Caco-2 (cell line): ENCODE measurements around the gene BMAL1. TPM values are rescaled to one million over a fixed set of nuclear protein-coding genes. Genes with fewer than 3 reads are reported as not detected.

Experiments
- BruUV-seq: library from RNA; stranded (reverse); fragments of 400-500 nt; replicated peaks from 2 replicates; lab custom pipeline; 2021; lab: Mats Ljungman, UMichigan
- CTCF ChIA-PET: fragments of 300-600 bp; sonication (Branson Sonifier 250); formaldehyde crosslinking; loops from one replicate; lab custom pipeline; 2022; ENCODE audit warnings: antibody characterized with exemption; lab: Charles Lee
- POLR2A ChIA-PET: fragments of 300-600 bp; sonication (Branson Sonifier 250); formaldehyde crosslinking; loops from one replicate; lab custom pipeline; 2022; ENCODE audit warnings: antibody characterized with exemption; lab: Charles Lee
- DNase-seq, 2 experiments: peaks; one replicate each; pipeline versions ENCODE4 v3.0.0 to v3.0.0-alpha.2; 2020 to 2022
- H3K27me3 ChIP-seq: replicated peaks from 2 replicates; pipeline ENCODE4 v1.6.0; 2011; ENCODE audit warnings: low read length; ENCODE audit not compliant: control insufficient read depth, insufficient read depth
- H3K36me3 ChIP-seq: 2 replicates; pipeline ENCODE4 v1.5.1; 2011; ENCODE audit warnings: low read length; ENCODE audit not compliant: control insufficient read depth, insufficient read depth
- H3K4me1 ChIP-seq: fragments of 250-450 bp; sonication (Bioruptor Pico); 2 replicates; pipeline ENCODE4 v1.5.1; 2020; ENCODE audit warnings: mild to moderate bottlenecking
- H3K4me3 ChIP-seq: 2 replicates; pipeline ENCODE4 v1.5.1; 2011; ENCODE audit warnings: low read depth, mild to moderate bottlenecking, control low read depth, low read length
- H3K9me3 ChIP-seq: fragments of 250-450 bp; sonication (Bioruptor Pico); 2 replicates; pipeline ENCODE4 v1.5.1; 2020; ENCODE audit warnings: mild to moderate bottlenecking, moderate library complexity
- H3K27ac Mint-ChIP-seq: one replicate; pipeline ENCODE4 v1.8.0; 2022; ENCODE audit warnings: mixed read lengths; ENCODE audit not compliant: unreplicated experiment
- H3K27me3 Mint-ChIP-seq: one replicate; pipeline ENCODE4 v1.8.0; 2022; ENCODE audit warnings: mixed read lengths; ENCODE audit not compliant: insufficient read depth, unreplicated experiment
- H3K36me3 Mint-ChIP-seq: one replicate; pipeline ENCODE4 v1.8.0; 2022; ENCODE audit warnings: mild to moderate bottlenecking, mixed read lengths; ENCODE audit not compliant: insufficient read depth, unreplicated experiment
- H3K4me1 Mint-ChIP-seq: one replicate; pipeline ENCODE4 v1.8.0; 2022; ENCODE audit warnings: low read depth, mixed read lengths; ENCODE audit not compliant: unreplicated experiment
- H3K4me3 Mint-ChIP-seq: one replicate; pipeline ENCODE4 v1.8.0; 2022; ENCODE audit warnings: mild to moderate bottlenecking, moderate library complexity, mixed read lengths; ENCODE audit not compliant: unreplicated experiment
- H3K9me3 Mint-ChIP-seq: one replicate; pipeline ENCODE4 v1.8.0; 2022; ENCODE audit warnings: mixed read lengths; ENCODE audit not compliant: unreplicated experiment
- CTCF ChIP-seq, 2 experiments: fragments of 200-600 bp in 1 of 2; IDR thresholded peaks; 1 replicate in 1 of 2; 2 replicates in 1 of 2; pipeline versions ENCODE4 v1.5.1 to v1.8.0; 2011 to 2022; ENCODE audit warnings: antibody characterized with exemption in 1 of 2, control low read depth in 1 of 2, inconsistent platforms in 1 of 2, low read depth in 1 of 2, low read length in 1 of 2, mild to moderate bottlenecking in 1 of 2, moderate library complexity in 1 of 2; ENCODE audit not compliant: insufficient read depth in 1 of 2, severe bottlenecking in 1 of 2, unreplicated experiment in 1 of 2
- intact Hi-C: fragments of 100-400 bp; cut with micrococcal nuclease; formaldehyde crosslinking; loops from one replicate; pipeline ENCODE4 v1.10.0; 2022; ENCODE audit not compliant: unreplicated experiment
- total RNA-seq: library from RNA; stranded (reverse); gene quantifications from 2 replicates; pipeline ENCODE4 v1.2.3, GENCODE V29; 2022

BMAL1 gene
- total RNA-seq, 1 experiment from 2014 or later: 17.9 TPM

GRCh38 chr11:13242564-13242963 is 35.0 kb upstream of the BMAL1 start:
- no peak for TF ChIP-seq CTCF (IDR thresholded peaks at IDR 0.05; ENCODE audit: insufficient read depth in 1 of 2, low read depth in 1 of 2, low read length in 1 of 2, severe bottlenecking in 1 of 2, unreplicated experiment in 1 of 2)
- H3K4me3 ChIP-seq: no peak overlapping the region
- H3K27me3 Mint-ChIP-seq: peaks cover 16% of the 10 kb centered on the region
- intact Hi-C loops: no loop called here
- H3K36me3 Mint-ChIP-seq: no peaks in the 10 kb centered on the region
- BruUV-seq: no TSS peak
- no peaks in the 10 kb centered on the region for H3K9me3 ChIP-seq
- no peak overlapping the region for H3K27ac Mint-ChIP-seq
- ChIA-PET POLR2A (no interaction called here), CTCF (no interaction called here)
- no peaks in the 10 kb centered on the region for H3K4me1 ChIP-seq
- no peak for DNase-seq
- no peaks in the 10 kb centered on the region for H3K9me3 Mint-ChIP-seq
- no peaks in the 10 kb centered on the region for H3K4me1 Mint-ChIP-seq
- H3K36me3 ChIP-seq: no peaks in the 10 kb centered on the region
- H3K27me3 ChIP-seq: no peaks in the 10 kb centered on the region
- H3K4me3 Mint-ChIP-seq: no peak overlapping the region

DNA sequence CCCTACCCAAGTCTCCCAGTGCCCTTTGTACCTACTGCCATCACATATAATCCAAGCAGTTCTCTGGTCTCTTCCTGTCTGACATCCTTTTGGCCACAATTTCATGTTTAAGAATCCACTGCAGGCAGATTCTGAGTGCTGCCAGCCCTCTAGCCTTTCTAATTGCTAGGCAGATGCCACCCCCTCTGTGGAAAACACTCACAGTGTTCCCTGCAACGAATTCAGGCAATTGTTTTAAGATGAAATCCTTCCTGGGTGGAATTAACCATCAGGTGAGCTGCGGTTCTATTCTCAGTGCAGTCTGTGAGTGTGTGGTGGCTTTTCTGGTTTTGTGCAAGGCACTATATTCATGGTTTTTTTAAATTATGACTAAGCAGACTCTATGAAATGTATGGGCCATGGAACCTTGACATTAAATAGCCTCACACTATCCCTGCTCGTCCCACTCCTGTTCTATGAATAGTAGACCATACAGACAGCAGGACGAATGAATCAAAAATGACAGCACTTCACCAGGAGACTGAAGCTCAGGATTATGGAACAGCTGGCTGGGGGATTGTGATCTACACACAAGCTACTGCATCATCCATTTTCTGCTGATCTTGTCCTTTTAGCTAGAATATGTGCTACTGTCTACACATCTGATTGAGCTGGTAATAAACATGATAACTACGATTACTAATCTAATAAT is 29.8 kb upstream of the BMAL1 start:
- intact Hi-C loops: no loop called here
- H3K27ac Mint-ChIP-seq: no peak overlapping the region
- DNase-seq: no peak
- no peaks in the 10 kb centered on the region for H3K4me1 Mint-ChIP-seq
- no peaks in the 10 kb centered on the region for H3K36me3 Mint-ChIP-seq
- Histone ChIP-seq H3K9me3 (no peaks in the 10 kb centered on the region), H3K4me3 (no peak overlapping the region), H3K36me3 (no peaks in the 10 kb centered on the region), H3K4me1 (no peaks in the 10 kb centered on the region), H3K27me3 (no peaks in the 10 kb centered on the region)
- peaks cover 15% of the 10 kb centered on the region for H3K27me3 Mint-ChIP-seq
- ChIA-PET CTCF (interaction anchor here (0.6 kb wide), 1 partner anchor 654 kb away, joined by 3 read pairs; no protein-coding TSS in a partner anchor), POLR2A (no interaction called here)
- H3K4me3 Mint-ChIP-seq: no peak overlapping the region
- no peaks in the 10 kb centered on the region for H3K9me3 Mint-ChIP-seq
- TF ChIP-seq CTCF (IDR thresholded peaks at IDR 0.05; ENCODE audit: insufficient read depth in 1 of 2, low read depth in 1 of 2, low read length in 1 of 2, severe bottlenecking in 1 of 2, unreplicated experiment in 1 of 2): no peak
- no TSS peak for BruUV-seq

DNA sequence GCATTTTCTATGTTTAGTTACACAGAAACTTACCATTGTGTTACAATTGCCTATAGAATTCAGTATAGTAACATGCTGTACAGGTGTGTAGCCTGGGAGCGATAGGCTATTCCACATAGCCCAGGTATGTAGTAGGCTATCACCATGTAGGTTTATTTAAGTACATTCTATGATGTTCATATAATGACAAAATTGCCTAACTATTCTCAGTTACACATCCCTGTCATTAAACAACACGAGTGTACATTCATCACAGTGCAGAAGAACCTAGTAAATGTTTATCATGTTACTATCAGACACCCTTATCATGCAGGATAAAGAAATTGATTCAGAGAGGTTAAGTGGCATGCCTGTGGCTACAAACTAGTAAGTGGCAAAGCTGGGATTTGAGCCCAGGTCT is 28.4 kb upstream of the BMAL1 start:
- Mint-ChIP-seq H3K4me1 (no peaks in the 10 kb centered on the region), H3K36me3 (no peaks in the 10 kb centered on the region), H3K9me3 (no peaks in the 10 kb centered on the region), H3K27ac (no peak overlapping the region), H3K4me3 (no peak overlapping the region), H3K27me3 (peaks cover 15% of the 10 kb centered on the region)
- POLR2A ChIA-PET: no interaction called here
- intact Hi-C loops: no loop called here
- no peak for TF ChIP-seq CTCF (IDR thresholded peaks at IDR 0.05; ENCODE audit: insufficient read depth in 1 of 2, low read depth in 1 of 2, low read length in 1 of 2, severe bottlenecking in 1 of 2, unreplicated experiment in 1 of 2)
- BruUV-seq: no TSS peak
- no peak for DNase-seq
- CTCF ChIA-PET: no interaction called here
- Histone ChIP-seq H3K4me3 (no peak overlapping the region), H3K36me3 (no peaks in the 10 kb centered on the region), H3K9me3 (no peaks in the 10 kb centered on the region), H3K4me1 (no peaks in the 10 kb centered on the region), H3K27me3 (no peaks in the 10 kb centered on the region)
